HCT116 (cell line): ENCODE measurements around the gene XYLT2. TPM values are rescaled to one million over a fixed set of nuclear protein-coding genes. Genes with fewer than 3 reads are reported as not detected.

Source experiments
- ATAC-seq: fragments of 200-7000 bp; cut with Tn5 transposase; 2 replicates; pipeline ENCODE4 v1.9.1; 2020; ENCODE audit warnings: mild to moderate bottlenecking, moderate library complexity
- BruUV-seq: library from RNA; stranded (reverse); fragments of 400-500 nt; replicated peaks from 2 replicates; lab custom pipeline; 2021; lab: Mats Ljungman, UMichigan
- CTCF ChIA-PET: fragments of 300-600 bp; sonication (Branson Sonifier 250); formaldehyde crosslinking; loops from one replicate; lab custom pipeline; 2021; ENCODE audit warnings: antibody characterized with exemption; lab: Charles Lee
- POLR2A ChIA-PET: fragments of 300-600, 350-600 bp; sonication (Branson Sonifier 250); formaldehyde crosslinking; loops from one replicate; lab custom pipeline; 2021; ENCODE audit warnings: antibody characterized with exemption; lab: Charles Lee
- RAD21 ChIA-PET, 2 experiments: fragments of 300-600 bp; sonication (Branson Sonifier 250); formaldehyde crosslinking; loops; one replicate each; lab custom pipeline; 2023; ENCODE audit warnings: low total read pairs in 2 of 2; ENCODE audit not compliant: uncharacterized antibody in 2 of 2, unreplicated experiment in 2 of 2, low non-redundant PET in 1 of 2; lab: Charles Lee
- DNase-seq: peaks from one replicate; pipeline ENCODE4 v3.0.0-alpha.2; 2010; ENCODE audit warnings: low read depth, low spot score
- H2AFZ ChIP-seq: fragments of 200-600 bp; shearing (Covaris generic), sonication (generic); 2 replicates; pipeline ENCODE4 v1.6.1; 2017; ENCODE audit warnings: low read depth, mixed run types, mixed read lengths, antibody characterized with exemption, low read length; ENCODE audit not compliant: poor library complexity, severe bottlenecking
- H3K27ac ChIP-seq: 2 replicates; pipeline ENCODE4 v1.5.1; 2012; ENCODE audit warnings: low read depth, low read length
- H3K27me3 ChIP-seq: fragments of 200-600 bp; sonication (generic); 2 replicates; pipeline ENCODE4 v1.6.1; 2016; ENCODE audit warnings: mixed run types, low read length, mixed read lengths; ENCODE audit not compliant: insufficient read depth
- H3K36me3 ChIP-seq, 2 experiments: fragments of 200-500 bp in 1 of 2; fragments of 200-600 bp in 1 of 2; sonication (Bioruptor generic) in 1 of 2; sonication (generic) in 1 of 2; 2 replicates each; pipeline versions ENCODE4 v1.5.1 to v1.6.1; 2014 to 2016; ENCODE audit warnings: low read length in 2 of 2, inconsistent platforms in 1 of 2, mixed read lengths in 1 of 2, mixed run types in 1 of 2; ENCODE audit not compliant: insufficient read depth in 2 of 2, control insufficient read depth in 1 of 2
- H3K4me1 ChIP-seq, 2 experiments: fragments of 200-600 bp in 1 of 2; sonication (generic) in 1 of 2; 2 replicates each; pipeline versions ENCODE4 v1.5.1 to v1.6.1; 2012 to 2017; ENCODE audit warnings: low read length in 2 of 2, inconsistent platforms in 1 of 2, mild to moderate bottlenecking in 1 of 2, mixed read lengths in 1 of 2, mixed run types in 1 of 2, moderate library complexity in 1 of 2; ENCODE audit not compliant: insufficient read depth in 2 of 2, control insufficient read depth in 1 of 2
- H3K4me2 ChIP-seq: fragments of 200-600 bp; sonication (generic); 2 replicates; pipeline ENCODE4 v1.6.1; 2017; ENCODE audit warnings: mixed run types, low read length, mixed read lengths
- H3K4me3 ChIP-seq, 2 experiments: fragments of 200-600 bp in 1 of 2; sonication (generic) in 1 of 2; replicated peaks in 1 of 2; 2 replicates each; pipeline ENCODE4 v1.5.1; 2011 to 2016; ENCODE audit warnings: low read length in 2 of 2, control low read depth in 1 of 2, low read depth in 1 of 2, mild to moderate bottlenecking in 1 of 2, mixed read lengths in 1 of 2, mixed run types in 1 of 2
- H3K79me2 ChIP-seq: fragments of 200-600 bp; sonication (generic); 2 replicates; pipeline ENCODE4 v1.6.1; 2017; ENCODE audit warnings: mild to moderate bottlenecking, mixed run types, low read length, moderate library complexity, mixed read lengths; ENCODE audit not compliant: insufficient read depth
- H3K9ac ChIP-seq: fragments of 200-600 bp; sonication (generic); 2 replicates; pipeline ENCODE4 v1.6.1; 2016; ENCODE audit warnings: low read length, mixed read lengths
- H3K9me2 ChIP-seq: fragments of 200-600 bp; sonication (generic), shearing (Covaris generic); 2 replicates; pipeline ENCODE4 v1.6.1; 2017; ENCODE audit warnings: mixed run types, mild to moderate bottlenecking, moderate library complexity; ENCODE audit not compliant: insufficient read depth
- H3K9me3 ChIP-seq, 2 experiments: fragments of 200-500 bp in 1 of 2; fragments of 200-600 bp in 1 of 2; sonication (Bioruptor generic) in 1 of 2; sonication (generic) in 1 of 2; 2 replicates each; pipeline ENCODE4 v1.6.1; 2014 to 2017; ENCODE audit warnings: low read length in 2 of 2, mixed read lengths in 2 of 2, inconsistent platforms in 1 of 2, low read depth in 1 of 2, mild to moderate bottlenecking in 1 of 2, mixed run types in 1 of 2, moderate library complexity in 1 of 2; ENCODE audit not compliant: control insufficient read depth in 1 of 2, insufficient read depth in 1 of 2
- H4K20me1 ChIP-seq: fragments of 200-600 bp; sonication (generic), shearing (Covaris generic); 2 replicates; pipeline ENCODE4 v1.6.1; 2017; ENCODE audit warnings: mixed run types, mild to moderate bottlenecking, moderate library complexity; ENCODE audit not compliant: insufficient read depth
- CBX3 ChIP-seq: IDR thresholded peaks from 2 replicates; pipeline ENCODE4 v1.6.1; 2012; ENCODE audit warnings: low read depth
- CTCF ChIP-seq, 3 experiments: fragments of 200-600 bp in 1 of 3; sonication (generic) in 1 of 3; IDR thresholded peaks in 2 of 3; conservative IDR thresholded peaks in 1 of 3; 2 replicates each; pipeline ENCODE4 v1.5.1; 2012 to 2017; ENCODE audit warnings: low read depth in 2 of 3, low read length in 2 of 3, antibody characterized with exemption in 1 of 3, borderline replicate concordance in 1 of 3, control low read depth in 1 of 3, mild to moderate bottlenecking in 1 of 3, mixed read lengths in 1 of 3, mixed run types in 1 of 3, moderate library complexity in 1 of 3; ENCODE audit not compliant: insufficient read depth in 1 of 3
- EGR1 ChIP-seq: IDR thresholded peaks from 2 replicates; pipeline ENCODE4 v1.6.1; 2012; ENCODE audit warnings: low read depth
- ELF1 ChIP-seq: IDR thresholded peaks from 2 replicates; pipeline ENCODE4 v1.6.1; 2012; ENCODE audit warnings: low read depth, borderline replicate concordance
- FOSL1 ChIP-seq: IDR thresholded peaks from 2 replicates; pipeline ENCODE4 v1.6.1; 2012; ENCODE audit warnings: low read depth
- JUND ChIP-seq: IDR thresholded peaks from 2 replicates; pipeline ENCODE4 v1.6.1; 2012
- MAX ChIP-seq: IDR thresholded peaks from 2 replicates; pipeline ENCODE4 v1.6.1; 2012
- POLR2A ChIP-seq: IDR thresholded peaks from 2 replicates; pipeline ENCODE4 v1.7.0; 2011; ENCODE audit warnings: borderline replicate concordance; ENCODE audit not compliant: insufficient read depth, insufficient read length; ENCODE audit errors: extremely low read depth
- POLR2AphosphoS5 ChIP-seq: IDR thresholded peaks from 2 replicates; pipeline ENCODE4 v1.6.1; 2011; ENCODE audit warnings: mild to moderate bottlenecking, low read depth, low read length, moderate library complexity
- RAD21 ChIP-seq: IDR thresholded peaks from 2 replicates; pipeline ENCODE4 v1.6.1; 2012; ENCODE audit warnings: low read depth, mild to moderate bottlenecking
- REST ChIP-seq: IDR thresholded peaks from 2 replicates; pipeline ENCODE4 v1.6.1; 2012; ENCODE audit warnings: low read depth
- SIN3A ChIP-seq: IDR thresholded peaks from 2 replicates; pipeline ENCODE4 v1.6.1; 2012; ENCODE audit warnings: low read depth
- SRF ChIP-seq: IDR thresholded peaks from 2 replicates; pipeline ENCODE4 v1.6.1; 2012; ENCODE audit warnings: low read depth
- TCF7L2 ChIP-seq: IDR thresholded peaks from 2 replicates; pipeline ENCODE4 v1.7.0; 2011; ENCODE audit warnings: borderline replicate concordance, inconsistent platforms; ENCODE audit not compliant: insufficient read depth, insufficient read length; ENCODE audit errors: extremely low read depth
- YY1 ChIP-seq: IDR thresholded peaks from 2 replicates; pipeline ENCODE4 v1.6.1; 2011; ENCODE audit warnings: low read length, low read depth, moderate library complexity, mild to moderate bottlenecking; ENCODE audit not compliant: insufficient replicate concordance; ENCODE audit errors: extremely low read depth
- ZNF274 ChIP-seq: fragments of 200-500 bp; sonication (Bioruptor generic); IDR thresholded peaks from 2 replicates; pipeline ENCODE4 v1.6.1; 2014; ENCODE audit warnings: mild to moderate bottlenecking, low read depth, low read length, inconsistent platforms
- intact Hi-C: fragments of 100-400 bp; cut with micrococcal nuclease; formaldehyde crosslinking; loops from 2 replicates; pipeline ENCODE4 v1.10.0; 2022
- total RNA-seq: library from RNA; stranded (reverse); gene quantifications from one replicate; pipeline ENCODE4 v1.2.1, GENCODE V29; 2021; ENCODE audit not compliant: unreplicated experiment

Gene XYLT2
- total RNA-seq, 1 experiment from 2014 or later = 37.5 TPM

GRCh38 chr17:50375858-50376538 is 30.1 kb downstream of the XYLT2 start:
- H3K27me3 ChIP-seq = no peaks in the 10 kb centered on the region
- POLR2A ChIA-PET = interaction anchor here (1.0 kb wide), 1 partner anchor 16 kb away, joined by 3 read pairs; no protein-coding TSS in a partner anchor
- TF ChIP-seq ELF1 (no peak), EGR1 (no peak), YY1 (no peak), CTCF (IDR thresholded peaks at IDR 0.05 in 2 of 3, conservative IDR thresholded peaks at IDR 0.05 in 1 of 3; ENCODE audit: borderline replicate concordance in 1 of 3, insufficient read depth in 1 of 3, low read depth in 2 of 3, low read length in 2 of 3) (no peak), SRF (no peak), CBX3 (no peak), JUND (no peak), TCF7L2 (no peak), POLR2AphosphoS5 (no peak), FOSL1 (no peak), ZNF274 (no peak), SIN3A (no peak), RAD21 (no peak), MAX (no peak), REST (no peak), POLR2A (no peak)
- no peak overlapping the region for H3K4me2 ChIP-seq
- RAD21 ChIA-PET = no interaction called here
- H2AFZ ChIP-seq = no peak overlapping the region
- DNase-seq (no peak), ATAC-seq (no peak)
- peaks cover 29% of the 10 kb centered on the region for H3K79me2 ChIP-seq
- intact Hi-C loops = no loop called here
- no peak overlapping the region for H3K9ac ChIP-seq
- peaks cover 9 to 16% of the 10 kb centered on the region in 2 experiments for H3K4me1 ChIP-seq
- H3K27ac ChIP-seq = no peak overlapping the region
- H3K9me2 ChIP-seq = no peaks in the 10 kb centered on the region
- CTCF ChIA-PET = interaction anchor here (0.8 kb wide), 1 partner anchor 21 kb away, joined by 4 read pairs; the partner anchor contains the start of gene LRRC59
- BruUV-seq = no TSS peak
- H3K36me3 ChIP-seq = peaks cover 5 to 22% of the 10 kb centered on the region in 2 experiments; a peak in 3 of 4 replicates
- no peaks in the 10 kb centered on the region for H3K9me3 ChIP-seq
- H4K20me1 ChIP-seq = no peaks in the 10 kb centered on the region
- no peak overlapping the region for H3K4me3 ChIP-seq
